Neural cell (in vitro differentiated cells): ENCODE measurements around the gene ZHX3. TPM values are rescaled to one million over a fixed set of nuclear protein-coding genes. Genes with fewer than 3 reads are reported as not detected.

Experiments used
- H2AFZ ChIP-seq: fragments of 200-600, 300-800 bp; sonication (generic), shearing (Covaris generic); 2 replicates; pipeline ENCODE4 v1.6.0; 2014; ENCODE audit warnings: low read depth, mild to moderate bottlenecking, antibody characterized with exemption, low read length, moderate library complexity
- H3F3A ChIP-seq: fragments of 200-600 bp; shearing (Covaris generic); 2 replicates; pipeline ENCODE4 v1.6.1; 2016; ENCODE audit warnings: mild to moderate bottlenecking, moderate library complexity, mixed read lengths, antibody characterized with exemption, low read length; ENCODE audit not compliant: insufficient read depth, poor library complexity, severe bottlenecking
- H3K27ac ChIP-seq: fragments of 200-600, 300-800 bp; sonication (generic), shearing (Covaris generic); 2 replicates; pipeline ENCODE4 v1.5.1; 2014; ENCODE audit warnings: mild to moderate bottlenecking, low read length, moderate library complexity
- H3K27me3 ChIP-seq: fragments of 300-800, 200-600 bp; sonication (generic), shearing (Covaris generic); 2 replicates; pipeline ENCODE4 v1.6.0; 2014; ENCODE audit warnings: mild to moderate bottlenecking, low read depth, low read length, moderate library complexity; ENCODE audit not compliant: insufficient read depth
- H3K36me3 ChIP-seq: fragments of 300-800, 200-600 bp; sonication (generic), shearing (Covaris generic); 2 replicates; pipeline ENCODE4 v1.5.1; 2014; ENCODE audit warnings: mild to moderate bottlenecking, antibody characterized with exemption, low read length, moderate library complexity; ENCODE audit not compliant: insufficient read depth
- H3K4me2 ChIP-seq: fragments of 300-800, 200-600 bp; sonication (generic), shearing (Covaris generic); 2 replicates; pipeline ENCODE4 v1.6.0; 2014; ENCODE audit warnings: mild to moderate bottlenecking, low read length
- H3K4me3 ChIP-seq: fragments of 300-800, 200-600 bp; sonication (generic), shearing (Covaris generic); 2 replicates; pipeline ENCODE4 v1.5.1; 2014; ENCODE audit warnings: mild to moderate bottlenecking, low read length, moderate library complexity
- H3K79me2 ChIP-seq: fragments of 200-600 bp; shearing (Covaris generic); replicated peaks from 2 replicates; pipeline ENCODE4 v1.6.0; 2014; ENCODE audit warnings: mild to moderate bottlenecking, low read length, moderate library complexity; ENCODE audit not compliant: insufficient read depth
- H3K9ac ChIP-seq: fragments of 300-800, 200-600 bp; sonication (generic), shearing (Covaris generic); 2 replicates; pipeline ENCODE4 v1.6.1; 2016; ENCODE audit warnings: mild to moderate bottlenecking, low read length, mixed read lengths
- H3K9me2 ChIP-seq: fragments of 200-600 bp; shearing (Covaris generic); 2 replicates; pipeline ENCODE4 v1.6.1; 2016; ENCODE audit warnings: mild to moderate bottlenecking, low read length, mixed read lengths; ENCODE audit not compliant: insufficient read depth
- H3K9me3 ChIP-seq: fragments of 200-600, 300-800 bp; sonication (generic), shearing (Covaris generic); 2 replicates; pipeline ENCODE4 v1.6.1; 2016; ENCODE audit warnings: mild to moderate bottlenecking, mixed run types, low read length, moderate library complexity, mixed read lengths
- H4K20me1 ChIP-seq: fragments of 200-600 bp; shearing (Covaris generic); 2 replicates; pipeline ENCODE4 v1.6.1; 2016; ENCODE audit warnings: mild to moderate bottlenecking, mixed run types; ENCODE audit not compliant: insufficient read depth
- CTCF ChIP-seq: fragments of 450-650 bp; IDR thresholded peaks from 2 replicates; pipeline ENCODE4 v1.5.1; 2014; ENCODE audit warnings: antibody characterized with exemption, mild to moderate bottlenecking, moderate library complexity; ENCODE audit not compliant: poor library complexity, severe bottlenecking
- EP300 ChIP-seq: fragments of 450-650 bp; conservative IDR thresholded peaks from 2 replicates; pipeline ENCODE4 v1.6.1; 2014; ENCODE audit warnings: antibody characterized with exemption, mild to moderate bottlenecking, moderate library complexity; ENCODE audit not compliant: poor library complexity, severe bottlenecking
- EZH2 ChIP-seq: fragments of 200-600, 300-800 bp; shearing (Covaris generic), sonication (generic); IDR thresholded peaks from 2 replicates; pipeline ENCODE4 v1.6.1; 2014; ENCODE audit warnings: antibody characterized with exemption, low read length, borderline replicate concordance, mild to moderate bottlenecking; ENCODE audit not compliant: insufficient read depth, poor library complexity, severe bottlenecking
- MXI1 ChIP-seq: fragments of 450-650 bp; conservative IDR thresholded peaks from 2 replicates; pipeline ENCODE4 v1.6.1; 2014; ENCODE audit warnings: antibody characterized with exemption, mild to moderate bottlenecking; ENCODE audit not compliant: poor library complexity, severe bottlenecking
- POLR2AphosphoS5 ChIP-seq: IDR thresholded peaks from 2 replicates; pipeline ENCODE4 v1.6.1; 2012
- RAD21 ChIP-seq: fragments of 450-650 bp; conservative IDR thresholded peaks from 2 replicates; pipeline ENCODE4 v1.6.1; 2014; ENCODE audit warnings: antibody characterized with exemption, mild to moderate bottlenecking, moderate library complexity
- REST ChIP-seq: IDR thresholded peaks from 2 replicates; pipeline ENCODE4 v1.6.1; 2012; ENCODE audit warnings: borderline replicate concordance
- SMC3 ChIP-seq: fragments of 450-650 bp; conservative IDR thresholded peaks from 2 replicates; pipeline ENCODE4 v1.6.1; 2014; ENCODE audit warnings: antibody characterized with exemption, mild to moderate bottlenecking, moderate library complexity; ENCODE audit not compliant: poor library complexity
- TAF1 ChIP-seq: IDR thresholded peaks from 2 replicates; pipeline ENCODE4 v1.6.1; 2012; ENCODE audit warnings: low read depth
- polyA plus RNA-seq: library from polyadenylated mRNA; depleted of rRNA; stranded (reverse); fragments of >200 nt; gene quantifications from 2 replicates; pipeline ENCODE4 v1.2.3, GENCODE V29; 2014

The ZHX3 gene
- polyA plus RNA-seq, 1 donor from 2014 or later, result 10.3 TPM

- no peaks in the 10 kb centered on the region for H3K36me3 ChIP-seq
- H3K27ac ChIP-seq, result no peak overlapping the region
- no peaks in the 10 kb centered on the region for H3F3A ChIP-seq
- H3K9me3 ChIP-seq, result no peaks in the 10 kb centered on the region
- H3K9ac ChIP-seq, result no peak overlapping the region
- no peaks in the 10 kb centered on the region for H3K9me2 ChIP-seq
- no peak overlapping the region for H3K4me3 ChIP-seq
- H4K20me1 ChIP-seq, result no peaks in the 10 kb centered on the region
- H3K4me2 ChIP-seq, result no peak overlapping the region
- no peak overlapping the region for H2AFZ ChIP-seq
- TF ChIP-seq POLR2AphosphoS5, result no peak
- TF ChIP-seq MXI1, result no peak
- no peak for TF ChIP-seq CTCF
- no peak for TF ChIP-seq EZH2
- TF ChIP-seq TAF1, result no peak
- no peak for TF ChIP-seq SMC3
- TF ChIP-seq RAD21, result no peak
- TF ChIP-seq EP300, result no peak
- no peak for TF ChIP-seq REST
- H3K79me2 ChIP-seq, result no peaks in the 10 kb centered on the region
- H3K27me3 ChIP-seq, result no peaks in the 10 kb centered on the region
Observed at GRCh38 chr20:41344477-41344876, 26.9 kb upstream of the ZHX3 start.

- Histone ChIP-seq H3K4me3 (no peak overlapping the region), H3K79me2 (no peaks in the 10 kb centered on the region), H4K20me1 (no peaks in the 10 kb centered on the region), H3K9ac (no peak overlapping the region), H3K27ac (no peak overlapping the region), H3K27me3 (no peaks in the 10 kb centered on the region), H3K4me2 (no peak overlapping the region), H3F3A (no peaks in the 10 kb centered on the region), H3K36me3 (no peaks in the 10 kb centered on the region), H2AFZ (no peak overlapping the region), H3K9me2 (no peaks in the 10 kb centered on the region), H3K9me3 (no peaks in the 10 kb centered on the region)
- TF ChIP-seq EP300, result no peak
- no peak for TF ChIP-seq MXI1
- TF ChIP-seq CTCF, result no peak
- no peak for TF ChIP-seq POLR2AphosphoS5
- no peak for TF ChIP-seq TAF1
- TF ChIP-seq REST, result no peak
- TF ChIP-seq SMC3, result no peak
- no peak for TF ChIP-seq EZH2
- TF ChIP-seq RAD21, result no peak
Observed at GRCh38 chr20:41342474-41343464, 25.2 kb upstream of the ZHX3 start.
